GM21360 (cell line): ENCODE measurements around the gene GRN.
"Not testable (repeated sequence)": the region's sequence is repeated elsewhere in the genome, so short reads cannot be mapped to it uniquely, and the experiment has no call there.

ENCODE experiments used
- ATAC-seq: cut with Tn5 transposase; IDR thresholded peaks from one replicate; pipeline ENCODE4 v1.9.1; 2021; ENCODE audit warnings: mild to moderate bottlenecking, moderate library complexity; ENCODE audit not compliant: unreplicated experiment

GRN gene

DNA sequence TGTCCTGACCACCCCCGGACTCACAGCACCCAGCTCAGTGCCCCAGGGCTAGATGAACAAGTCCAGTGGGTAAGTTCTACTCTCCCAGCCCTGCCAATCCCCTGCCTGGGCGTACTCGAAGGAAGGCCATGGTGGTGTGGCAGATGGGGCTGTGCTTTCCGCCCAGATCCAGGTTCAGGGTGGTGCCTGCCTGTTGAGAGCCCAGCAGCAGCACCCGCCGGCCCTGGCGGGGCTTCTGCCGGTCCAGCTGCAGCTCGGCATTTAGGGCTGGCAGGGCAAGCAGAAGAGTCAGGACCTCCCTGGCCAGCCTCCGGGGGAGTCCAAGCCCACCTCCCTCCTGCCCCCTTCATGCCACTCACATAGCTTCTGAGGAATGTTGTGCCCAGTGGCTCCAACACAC lies 34.8 kb downstream of the GRN start:
- no peak for ATAC-seq

DNA sequence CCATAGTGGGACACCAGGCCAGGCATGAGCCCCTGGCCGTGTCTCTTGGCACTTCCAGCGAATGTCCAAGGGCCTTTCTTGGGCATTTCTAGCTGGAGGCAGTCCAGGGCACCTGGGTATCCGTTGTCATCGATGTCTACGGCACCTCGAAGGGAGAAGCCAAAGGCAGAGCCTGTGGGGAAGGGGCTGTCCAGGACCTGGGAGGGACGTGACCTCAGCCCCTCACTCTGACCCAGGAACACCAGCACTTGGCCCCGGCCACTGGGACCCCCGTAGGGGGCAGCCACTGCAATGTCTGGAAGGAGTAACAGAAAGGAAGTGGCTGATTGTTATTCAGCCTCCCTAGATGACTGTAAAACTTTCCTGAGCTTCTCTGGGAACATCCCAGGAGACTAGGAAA lies 35.7 kb downstream of the GRN start:
- no peak for ATAC-seq

DNA sequence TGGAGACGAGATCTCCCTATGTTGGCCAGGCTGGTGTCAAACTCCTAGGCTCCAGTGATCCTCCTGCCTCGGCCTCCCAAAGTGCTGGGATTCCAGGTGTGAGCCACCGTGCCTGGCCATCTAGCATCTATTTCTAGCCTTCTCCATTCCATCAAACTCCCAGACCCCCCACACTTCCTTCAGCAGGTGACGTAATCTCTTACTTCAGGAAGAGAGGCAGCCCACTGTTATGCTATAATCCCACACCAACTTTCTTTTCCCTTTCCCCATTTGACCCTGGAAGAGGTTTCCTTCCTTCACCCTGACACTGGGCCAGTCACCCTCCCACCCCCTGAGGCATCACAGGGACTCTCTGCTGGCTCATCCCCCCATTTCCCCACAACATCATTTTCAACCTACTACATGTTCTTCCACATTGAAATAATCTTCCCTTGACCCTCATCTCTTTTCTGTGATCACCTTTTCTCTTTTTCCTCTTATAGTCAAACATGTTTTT lies 36.8 kb downstream of the GRN start:
- ATAC-seq, result no peak

DNA sequence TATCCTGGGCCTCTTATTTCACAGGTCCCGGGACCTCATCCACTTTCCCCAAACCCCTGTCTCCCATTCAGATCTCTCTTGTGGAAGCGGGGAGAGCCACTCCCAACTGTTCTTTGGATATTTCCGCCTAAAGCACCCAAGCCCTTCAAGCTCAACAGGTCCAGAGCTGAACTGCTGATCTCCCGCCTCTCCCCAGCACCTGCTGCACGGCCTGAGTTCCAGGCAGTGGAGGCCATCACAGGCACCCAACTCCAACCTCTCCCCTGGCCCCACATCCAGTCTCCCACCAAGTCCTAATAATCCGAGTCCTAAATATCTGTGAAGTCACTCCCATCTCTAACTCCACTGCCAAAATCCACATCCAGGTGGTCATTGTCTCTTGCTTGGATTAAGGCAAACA lies 37.8 kb downstream of the GRN start:
- no peak for ATAC-seq

DNA sequence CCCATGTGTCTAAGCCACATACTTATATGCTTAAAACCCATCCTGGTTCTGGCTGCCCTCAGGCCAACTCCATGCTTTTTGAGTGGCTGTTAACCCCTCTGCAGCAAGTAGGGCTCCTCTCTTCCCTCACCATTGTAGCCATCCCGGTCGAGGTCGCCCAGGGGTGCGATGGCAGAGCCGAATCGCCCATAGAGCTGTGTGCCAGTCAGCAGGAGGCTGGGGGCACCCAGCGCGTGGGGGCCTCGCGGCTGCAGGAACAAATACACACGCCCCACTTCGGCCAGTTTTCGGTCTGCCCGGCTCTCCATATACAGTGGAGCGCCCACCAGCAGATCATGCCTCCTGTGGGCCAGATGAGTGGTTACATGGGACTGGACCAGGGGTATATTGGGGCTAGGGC lies 38.3 kb downstream of the GRN start:
- ATAC-seq, result no peak

DNA sequence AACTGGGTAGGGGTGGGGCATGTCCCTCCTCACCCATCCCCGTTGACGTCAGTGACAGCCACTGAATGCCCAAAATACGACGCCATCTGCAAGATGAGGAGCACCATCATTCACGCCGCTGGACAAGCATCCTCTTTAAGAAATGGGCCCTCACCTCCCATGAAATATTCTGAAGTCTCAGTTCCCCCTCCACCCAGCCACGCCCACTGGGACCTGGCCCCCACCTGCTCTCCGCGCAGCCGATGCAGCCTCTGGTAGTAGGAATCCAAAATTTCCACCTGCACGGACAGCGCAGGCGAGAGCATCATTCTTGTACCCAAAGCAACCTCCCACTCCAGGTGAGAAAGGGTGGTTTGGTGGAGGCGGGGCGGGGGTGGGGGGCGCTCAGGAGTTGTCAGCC lies 38.8 kb downstream of the GRN start:
- ATAC-seq, result no peak

DNA sequence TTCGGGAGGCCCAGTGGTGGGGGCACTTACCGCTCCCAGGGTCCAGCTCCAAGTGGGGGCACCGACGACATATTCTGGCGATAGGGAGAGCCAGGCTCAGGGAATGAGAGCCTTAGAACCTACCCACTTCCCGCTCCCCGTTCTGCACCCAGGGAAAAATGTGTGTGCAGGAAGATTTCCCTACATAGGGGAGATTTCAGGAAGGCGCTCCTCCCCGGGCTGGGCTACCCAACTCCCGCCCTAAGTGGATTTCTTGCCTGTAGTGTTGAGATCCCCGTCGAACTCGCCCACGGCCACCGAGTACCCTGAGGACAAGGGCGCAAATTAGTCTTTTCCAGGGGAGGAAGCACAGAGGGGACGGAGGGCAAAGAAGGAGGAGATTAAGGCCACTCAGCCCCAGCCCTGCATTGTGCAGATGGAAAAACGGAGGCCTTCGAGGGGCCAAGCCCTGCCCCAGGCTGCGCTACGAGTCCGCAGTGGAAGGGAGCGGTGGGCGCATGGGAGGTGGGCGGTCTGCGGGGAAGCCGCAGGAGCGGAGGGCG lies 39.2 kb downstream of the GRN start:
- ATAC-seq, result no peak

DNA sequence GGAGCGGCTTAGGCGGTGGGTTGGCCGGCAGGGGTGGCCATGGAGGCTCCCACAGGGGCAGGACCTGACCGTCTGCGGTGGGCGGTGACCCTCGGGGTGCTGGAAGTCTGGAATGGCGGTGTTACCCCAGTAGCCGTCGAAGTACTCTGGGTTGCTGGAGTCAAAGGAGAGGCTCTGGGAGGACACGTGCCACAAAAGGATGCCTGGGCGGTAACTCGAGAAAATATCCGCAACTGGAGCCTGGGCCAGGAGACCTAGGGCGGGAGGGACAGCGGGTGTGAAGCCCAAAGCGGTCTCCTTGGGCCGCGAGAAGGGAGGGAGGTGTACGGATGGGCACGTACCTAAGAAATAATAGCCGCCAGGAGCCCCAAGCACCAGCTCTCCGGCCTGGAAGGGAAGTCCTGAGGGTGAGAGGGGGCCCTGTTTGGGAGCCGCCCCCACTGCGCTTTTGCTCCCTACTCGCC lies 39.8 kb downstream of the GRN start:
- no peak for ATAC-seq

DNA sequence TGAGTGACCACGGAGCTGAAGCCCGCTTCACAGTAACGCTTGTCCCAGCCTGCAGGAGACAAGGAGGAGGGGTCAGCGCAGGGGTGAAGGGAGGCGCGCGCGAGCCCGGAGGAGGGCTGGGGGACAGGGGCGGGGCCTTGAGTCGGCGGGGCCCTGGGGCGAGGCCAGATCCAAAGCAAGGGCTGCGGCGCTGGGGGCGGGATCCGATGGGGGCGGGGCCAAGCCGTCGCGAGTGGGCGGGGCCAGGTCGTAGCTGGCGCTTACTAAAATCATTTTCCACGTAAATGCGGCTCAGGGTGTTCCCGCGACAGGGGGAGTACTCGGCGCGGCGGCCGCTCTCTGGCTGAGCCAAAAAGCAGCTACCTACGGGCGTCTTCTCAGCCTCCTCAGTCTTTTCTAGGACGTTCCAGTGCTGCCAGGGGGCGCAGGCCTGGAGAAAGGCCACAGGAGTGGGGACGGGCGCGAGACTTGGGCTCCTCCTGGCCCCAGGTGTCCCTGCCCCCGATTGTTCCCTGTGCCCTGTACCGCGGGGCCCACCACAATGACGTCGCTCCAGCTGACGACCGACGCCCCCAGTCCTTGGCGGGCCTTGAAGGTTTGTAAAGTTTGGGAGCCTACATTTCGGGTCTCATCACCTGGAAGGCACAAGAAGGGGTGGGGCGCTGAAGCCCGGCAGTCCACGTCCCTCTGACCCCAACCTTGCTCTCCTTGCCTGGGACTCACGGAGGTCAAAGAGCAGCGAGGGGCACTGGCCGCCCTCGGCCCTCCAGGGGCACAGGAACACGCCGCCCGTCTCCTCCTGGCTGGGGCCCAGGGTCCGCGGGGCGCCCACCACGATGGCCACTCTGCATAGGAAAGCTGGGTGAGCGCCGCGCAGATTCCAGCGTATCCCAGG lies 40.4 kb downstream of the GRN start:
- peak; percentile 69 for ATAC-seq

DNA sequence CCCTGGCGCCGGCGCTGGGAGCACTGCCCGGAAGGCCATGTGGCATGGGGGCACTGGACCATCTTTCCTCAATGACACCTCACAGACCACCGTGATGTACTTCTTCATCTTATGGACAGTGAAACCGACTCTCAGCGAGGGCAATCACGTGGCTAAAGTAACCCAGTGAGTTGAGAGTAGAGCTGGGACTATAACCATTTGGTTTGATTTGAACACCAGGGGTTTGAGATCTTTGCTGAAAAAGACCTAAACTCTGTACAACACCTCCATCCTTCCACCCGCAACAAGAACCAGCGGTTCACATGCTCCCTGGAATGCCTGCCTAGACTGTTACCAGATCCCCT lies 41.1 kb downstream of the GRN start:
- no peak for ATAC-seq

DNA sequence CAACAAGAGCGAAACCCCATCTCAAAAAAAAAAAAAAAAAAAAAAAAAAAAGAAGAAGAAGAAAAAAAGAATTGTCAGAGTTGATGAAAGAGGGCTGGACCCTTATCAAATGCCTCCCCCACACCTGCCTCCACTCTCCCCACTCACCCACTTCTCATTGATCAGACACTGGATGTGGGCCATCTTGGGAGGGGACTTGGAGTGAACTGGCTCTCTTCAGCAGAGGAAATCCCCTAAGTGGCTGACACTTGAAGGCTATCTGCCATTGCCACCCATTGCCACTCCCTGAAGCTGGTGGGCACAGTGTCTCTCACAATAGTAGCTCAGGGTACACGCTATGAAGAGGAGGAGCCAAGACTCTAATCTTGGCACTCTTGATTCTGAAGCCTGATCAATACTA lies 42.7 kb downstream of the GRN start:
- ATAC-seq, result no peak

DNA sequence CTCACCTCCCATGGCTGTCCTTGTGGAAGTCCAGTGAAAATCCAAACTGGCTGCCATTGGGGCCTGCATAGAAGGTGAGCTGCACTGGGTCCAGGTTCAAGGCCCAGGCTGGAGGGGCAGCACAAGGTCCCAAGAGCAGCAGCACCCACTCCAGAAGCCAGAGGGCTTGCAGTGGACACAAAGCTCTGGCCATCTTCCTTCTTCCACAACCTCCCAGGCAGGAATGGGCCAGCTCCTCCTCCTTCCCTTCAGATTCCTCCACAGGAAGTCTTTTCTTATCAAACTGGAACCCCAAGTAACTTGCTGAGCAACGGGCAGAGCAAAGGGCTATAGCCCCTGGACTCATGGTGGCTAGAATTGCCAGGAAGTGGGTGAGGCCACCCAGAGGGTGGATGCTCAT lies 44.2 kb downstream of the GRN start, which contains the start of gene ITGA2B:
ITGA2B (minus strand) TSS at position 369 of the 400 bp plus-strand sequence; CDS start at position 193, 176 bp downstream.
- no peak for ATAC-seq

DNA sequence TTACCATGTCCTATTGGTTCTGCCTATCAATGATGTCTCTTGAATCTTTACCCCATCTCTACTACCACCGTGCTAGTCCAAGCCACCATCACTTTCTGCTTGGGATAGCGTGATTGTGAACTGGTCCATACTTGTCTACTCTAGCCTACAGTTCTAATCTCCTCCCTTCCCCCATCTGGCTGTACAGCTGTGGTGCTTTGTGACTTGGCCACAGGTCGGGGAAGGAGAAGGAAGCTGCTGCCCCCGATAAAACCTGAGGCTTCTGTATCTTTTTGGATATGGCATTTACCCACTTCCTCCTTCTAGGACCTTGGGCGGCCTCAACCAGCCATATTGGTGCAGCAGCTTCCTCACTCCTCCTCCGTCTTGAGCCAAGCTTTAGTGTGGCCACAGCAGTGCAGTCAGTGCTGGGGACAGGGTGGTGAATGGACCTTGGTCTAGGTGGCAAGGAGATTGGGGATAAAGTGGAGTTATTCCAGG lies 44.7 kb downstream of the GRN start:
- no peak for ATAC-seq

DNA sequence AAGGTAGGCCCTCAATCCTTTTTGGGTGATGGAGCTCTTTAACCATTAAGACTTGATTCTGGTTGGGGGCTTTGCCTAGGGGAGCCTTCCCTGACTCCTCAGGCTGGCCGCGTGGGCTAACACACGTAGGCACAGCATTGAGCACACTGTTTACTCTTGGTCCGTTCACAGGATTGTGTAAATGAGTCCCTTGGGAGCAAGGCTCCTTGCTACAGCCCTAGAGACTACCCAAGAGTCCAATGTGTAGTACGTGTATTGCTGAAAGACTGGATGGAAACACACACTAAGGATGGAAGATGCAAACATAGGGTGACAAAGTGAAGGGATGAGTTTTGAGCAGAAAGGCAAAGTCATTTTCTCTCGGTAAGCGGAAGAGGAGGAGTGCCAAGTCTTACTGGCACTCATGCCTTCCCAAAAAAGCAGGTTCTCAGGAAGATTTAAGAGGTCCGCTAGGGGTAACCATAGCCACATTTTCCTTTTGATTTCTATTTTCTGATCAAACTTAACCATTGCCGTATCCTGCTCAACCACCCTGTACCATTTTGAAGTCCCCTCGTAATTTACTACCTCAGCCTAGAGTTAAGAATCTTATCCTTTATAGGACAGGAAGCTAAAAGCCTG lies 45.3 kb downstream of the GRN start:
- ATAC-seq, result no peak

DNA sequence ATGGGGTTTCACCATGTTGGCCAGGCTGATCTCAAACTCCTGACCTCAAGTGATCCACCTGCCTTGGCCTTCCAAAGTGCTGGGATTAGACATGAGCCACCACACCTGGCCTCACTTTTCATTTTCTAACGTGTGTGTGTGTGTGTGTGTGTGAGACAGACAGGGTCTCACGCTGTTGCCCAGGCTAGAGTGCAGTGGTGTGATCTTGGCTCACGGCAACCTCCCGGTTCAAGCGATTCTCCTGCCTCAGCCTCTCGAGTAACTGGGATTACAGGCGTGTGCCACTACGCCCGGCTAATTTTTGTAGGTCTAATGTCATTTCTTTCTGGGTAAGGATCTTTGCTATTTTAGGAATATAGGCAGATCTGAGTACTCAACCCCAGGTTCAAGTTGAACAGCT lies 49.0 kb downstream of the GRN start:
- not testable (repeated sequence) for ATAC-seq

DNA sequence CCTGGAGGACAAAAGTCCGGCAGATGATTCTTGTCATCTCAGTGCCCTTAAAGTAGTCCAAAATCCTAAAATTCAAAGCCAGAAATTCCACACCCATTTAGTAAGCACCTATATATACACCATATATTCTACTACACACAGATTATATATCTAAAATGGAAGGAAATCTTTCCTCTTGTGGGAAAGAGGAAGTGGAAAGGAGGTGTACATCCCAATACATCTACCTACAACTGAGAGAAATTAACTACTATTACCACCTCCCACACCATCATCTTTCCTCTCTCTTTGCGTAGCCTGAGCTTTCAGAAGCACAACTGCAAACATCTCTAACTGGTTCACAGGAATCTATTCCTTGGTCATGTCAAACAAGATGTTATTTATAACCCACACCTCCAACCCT lies 49.7 kb downstream of the GRN start:
- ATAC-seq, result no peak

DNA sequence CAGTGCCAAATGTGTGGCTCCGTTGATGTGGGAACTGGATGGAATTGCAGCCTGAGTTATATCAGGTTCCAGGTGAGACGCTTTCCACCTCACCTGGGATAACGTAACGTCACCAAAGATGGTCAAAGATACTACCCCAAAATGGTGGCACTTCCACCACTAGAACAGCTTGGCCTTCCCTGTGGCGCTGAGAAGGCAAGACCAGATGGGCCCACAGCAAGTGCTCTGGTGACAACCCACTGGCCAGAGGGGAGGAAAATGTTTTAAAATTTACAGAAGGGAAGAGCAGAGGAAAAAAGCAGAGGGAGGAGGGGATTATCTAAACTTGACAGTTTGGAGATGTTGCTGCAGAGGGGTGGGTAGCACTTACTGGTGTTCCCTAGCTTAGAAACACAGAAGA lies 51.8 kb downstream of the GRN start:
- no peak for ATAC-seq

DNA sequence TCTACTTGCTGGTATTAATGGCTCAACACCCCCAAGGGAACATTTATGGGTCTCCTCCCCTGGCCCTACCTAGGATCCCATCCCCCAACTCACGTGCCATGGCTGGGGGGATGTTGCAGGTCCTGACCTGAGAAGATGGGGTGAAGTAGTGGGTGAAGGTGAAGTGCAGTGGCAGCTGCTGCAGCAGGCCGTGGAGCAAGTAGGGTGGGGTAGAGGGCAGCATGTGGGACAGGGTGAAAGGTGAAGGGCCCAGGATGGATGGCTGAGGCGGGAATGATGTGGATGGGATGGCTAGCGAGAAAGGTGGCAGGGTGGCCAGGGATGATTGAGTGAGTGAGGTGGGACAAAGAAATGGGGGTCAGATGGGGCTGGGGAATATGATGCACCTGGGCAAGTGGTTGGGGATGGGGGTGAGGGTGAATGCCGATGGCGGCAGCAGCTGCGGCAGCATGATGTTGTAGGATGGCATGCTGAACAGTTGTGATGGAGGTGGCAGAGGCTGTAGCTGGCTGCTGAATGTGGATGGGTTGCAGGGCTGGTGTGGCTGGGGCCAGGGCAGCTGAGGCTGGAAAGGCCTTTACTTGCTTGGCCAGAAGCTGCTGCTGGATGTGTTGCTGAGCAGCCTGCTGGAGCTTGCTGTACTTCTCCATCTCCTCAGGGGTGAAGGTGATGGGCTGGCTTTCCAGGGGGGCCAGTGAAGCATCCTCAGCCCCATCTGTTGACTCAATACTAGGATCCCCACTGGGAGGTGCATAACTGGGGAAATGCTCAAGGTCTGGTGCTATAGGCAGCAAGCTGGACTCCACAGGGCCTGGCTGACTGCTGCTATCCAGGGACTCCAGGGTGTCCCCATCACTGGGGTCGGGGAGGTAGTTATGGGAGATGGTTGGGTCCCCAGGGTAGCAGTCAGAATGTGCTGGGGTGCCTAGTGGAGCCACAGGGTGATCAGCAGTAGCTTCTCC lies 52.7 kb downstream of the GRN start:
- no peak for ATAC-seq

DNA sequence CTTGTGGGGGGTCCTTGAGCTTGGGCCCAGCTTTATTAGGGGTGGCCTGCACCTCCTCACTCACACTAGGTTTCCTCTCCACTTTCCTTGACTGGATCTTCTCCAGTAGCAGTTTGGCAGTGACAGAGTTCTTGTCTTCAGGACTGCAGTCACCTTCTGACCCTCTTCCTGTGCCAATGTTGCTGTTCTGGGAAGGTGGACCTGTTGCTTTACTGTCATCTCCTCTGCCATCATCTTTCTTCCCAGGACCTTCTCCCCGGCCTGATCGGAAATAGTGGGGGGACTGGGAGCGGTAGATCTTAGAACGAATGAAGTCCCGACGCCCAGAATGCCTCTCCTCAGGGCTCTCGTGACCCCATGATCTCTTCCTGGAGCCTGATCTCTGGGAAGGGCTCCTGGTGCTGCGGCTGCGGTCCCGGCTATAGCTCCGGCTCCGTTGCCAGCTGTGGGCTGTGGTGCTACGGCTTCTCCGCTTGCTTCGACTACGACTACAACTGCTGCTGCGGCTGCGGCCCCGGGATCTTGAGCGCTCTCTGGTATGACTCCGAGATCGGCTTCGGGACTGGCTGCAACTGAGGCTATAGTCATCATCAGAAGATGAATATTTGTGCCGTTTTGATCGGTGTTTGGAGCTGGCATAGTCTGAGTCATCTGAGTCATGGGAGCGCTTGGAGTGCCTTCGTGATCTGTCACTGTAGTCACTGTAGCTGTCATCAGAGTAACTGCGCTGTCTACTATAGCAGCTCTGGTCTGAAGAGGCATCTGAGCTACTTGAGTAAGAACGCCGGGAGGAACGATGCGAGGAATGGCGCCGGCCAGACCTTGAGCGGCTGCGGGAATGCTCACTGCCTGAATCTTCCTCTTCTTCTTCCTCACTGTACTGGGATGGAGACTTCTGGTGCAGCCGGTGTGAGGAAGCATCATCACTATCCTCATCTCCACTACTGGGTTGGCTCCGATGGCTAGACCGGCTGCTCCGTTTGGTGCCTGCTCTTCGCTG lies 53.9 kb downstream of the GRN start:
- no peak for ATAC-seq
